HEK293T (cell line): ENCODE results near the gene HS6ST2.

ENCODE experiments used
- CTCF ChIA-PET: fragments of 350-600 bp; formaldehyde crosslinking; extraction: SDS; loops from one replicate; lab custom pipeline; 2021; ENCODE audit warnings: antibody characterized with exemption, inconsistent platforms; lab: Yijun Ruan, JAX
- POLR2A ChIA-PET: fragments of 350-600 bp; formaldehyde crosslinking; extraction: SDS; loops from one replicate; lab custom pipeline; 2020; ENCODE audit warnings: antibody characterized with exemption, inconsistent platforms; lab: Yijun Ruan, JAX
- DNase-seq: peaks from one replicate; pipeline ENCODE4 v3.0.0; 2012; ENCODE audit warnings: mixed read lengths; ENCODE audit errors: extremely low spot score
- ARNT ChIP-seq: fragments of 450-650 bp; IDR thresholded peaks from 2 replicates; pipeline ENCODE4 v1.6.1; 2017; ENCODE audit warnings: mild to moderate bottlenecking
- BHLHE40 ChIP-seq: fragments of 450-650 bp; IDR thresholded peaks from 2 replicates; pipeline ENCODE4 v1.6.1; 2016; ENCODE audit warnings: mild to moderate bottlenecking, moderate library complexity, borderline replicate concordance
- CTBP1 ChIP-seq: fragments of 450-650 bp; IDR thresholded peaks from 2 replicates; pipeline ENCODE4 v1.6.1; 2016; ENCODE audit warnings: borderline replicate concordance
- ELF4 ChIP-seq: fragments of 450-650 bp; IDR thresholded peaks from 2 replicates; pipeline ENCODE4 v1.6.1; 2017; ENCODE audit warnings: antibody characterized with exemption
- FOXA1 ChIP-seq: fragments of 450-650 bp; IDR thresholded peaks from 2 replicates; pipeline ENCODE4 v1.6.1; 2016; ENCODE audit warnings: mild to moderate bottlenecking
- FOXK2 ChIP-seq: fragments of 450-650 bp; IDR thresholded peaks from 2 replicates; pipeline ENCODE4 v1.6.1; 2016; ENCODE audit warnings: mild to moderate bottlenecking
- FOXM1 ChIP-seq: fragments of 450-650 bp; IDR thresholded peaks from 2 replicates; pipeline ENCODE4 v1.6.1; 2017; ENCODE audit warnings: mild to moderate bottlenecking, borderline replicate concordance
- HDGF ChIP-seq: fragments of 450-650 bp; IDR thresholded peaks from 2 replicates; pipeline ENCODE4 v1.6.1; 2017; ENCODE audit warnings: antibody characterized with exemption, borderline replicate concordance
- L3MBTL2 ChIP-seq: fragments of 450-650 bp; conservative IDR thresholded peaks from 2 replicates; pipeline ENCODE4 v1.6.1; 2016; ENCODE audit warnings: mild to moderate bottlenecking
- LEF1 ChIP-seq: fragments of 450-650 bp; IDR thresholded peaks from 2 replicates; pipeline ENCODE4 v1.6.1; 2017; ENCODE audit warnings: mild to moderate bottlenecking, borderline replicate concordance
- NFRKB ChIP-seq: fragments of 450-650 bp; IDR thresholded peaks from 2 replicates; pipeline ENCODE4 v1.6.1; 2016; ENCODE audit warnings: mild to moderate bottlenecking, moderate library complexity
- PKNOX1 ChIP-seq: fragments of 450-650 bp; IDR thresholded peaks from 2 replicates; pipeline ENCODE4 v1.6.1; 2016
- SP1 ChIP-seq: fragments of 450-650 bp; IDR thresholded peaks from 2 replicates; pipeline ENCODE4 v1.6.1; 2017
- SUZ12 ChIP-seq: fragments of 450-650 bp; IDR thresholded peaks from 2 replicates; pipeline ENCODE4 v1.6.1; 2016; ENCODE audit warnings: mild to moderate bottlenecking
- TARDBP ChIP-seq: fragments of 450-650 bp; IDR thresholded peaks from 2 replicates; pipeline ENCODE4 v1.6.1; 2016
- ZNF384 ChIP-seq: fragments of 450-650 bp; IDR thresholded peaks from 2 replicates; pipeline ENCODE4 v1.6.1; 2016

HS6ST2 gene

DNA sequence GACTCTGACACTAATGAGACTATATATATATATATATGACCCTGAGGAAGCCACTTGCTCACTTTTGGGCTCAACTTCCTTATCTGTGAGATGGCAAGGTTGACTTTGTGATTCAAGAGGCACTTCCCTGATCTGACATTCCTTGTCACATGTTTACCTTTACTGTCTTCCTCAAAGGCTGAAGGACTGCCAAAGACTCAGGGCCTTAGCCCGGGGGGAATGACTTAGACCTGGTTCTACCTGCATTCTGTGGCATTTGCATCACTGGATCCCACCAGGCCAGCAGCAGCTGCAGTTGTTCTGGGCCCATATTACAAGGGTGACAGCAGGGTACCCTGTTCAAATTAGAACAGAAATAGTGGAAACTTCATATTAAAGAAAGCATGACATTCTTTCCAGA is 3.1 kb upstream of the HS6ST2 start:
- TF ChIP-seq FOXA1 (no peak), L3MBTL2 (no peak), ELF4 (no peak), HDGF (no peak), ZNF384 (no peak), TARDBP (no peak), ARNT (no peak), FOXK2 (no peak), SP1 (no peak), FOXM1 (no peak), NFRKB (no peak), LEF1 (no peak), SUZ12 (no peak), CTBP1 (no peak), PKNOX1 (no peak), BHLHE40 (no peak)
- POLR2A ChIA-PET, result no interaction called here
- CTCF ChIA-PET, result no interaction called here

DNA sequence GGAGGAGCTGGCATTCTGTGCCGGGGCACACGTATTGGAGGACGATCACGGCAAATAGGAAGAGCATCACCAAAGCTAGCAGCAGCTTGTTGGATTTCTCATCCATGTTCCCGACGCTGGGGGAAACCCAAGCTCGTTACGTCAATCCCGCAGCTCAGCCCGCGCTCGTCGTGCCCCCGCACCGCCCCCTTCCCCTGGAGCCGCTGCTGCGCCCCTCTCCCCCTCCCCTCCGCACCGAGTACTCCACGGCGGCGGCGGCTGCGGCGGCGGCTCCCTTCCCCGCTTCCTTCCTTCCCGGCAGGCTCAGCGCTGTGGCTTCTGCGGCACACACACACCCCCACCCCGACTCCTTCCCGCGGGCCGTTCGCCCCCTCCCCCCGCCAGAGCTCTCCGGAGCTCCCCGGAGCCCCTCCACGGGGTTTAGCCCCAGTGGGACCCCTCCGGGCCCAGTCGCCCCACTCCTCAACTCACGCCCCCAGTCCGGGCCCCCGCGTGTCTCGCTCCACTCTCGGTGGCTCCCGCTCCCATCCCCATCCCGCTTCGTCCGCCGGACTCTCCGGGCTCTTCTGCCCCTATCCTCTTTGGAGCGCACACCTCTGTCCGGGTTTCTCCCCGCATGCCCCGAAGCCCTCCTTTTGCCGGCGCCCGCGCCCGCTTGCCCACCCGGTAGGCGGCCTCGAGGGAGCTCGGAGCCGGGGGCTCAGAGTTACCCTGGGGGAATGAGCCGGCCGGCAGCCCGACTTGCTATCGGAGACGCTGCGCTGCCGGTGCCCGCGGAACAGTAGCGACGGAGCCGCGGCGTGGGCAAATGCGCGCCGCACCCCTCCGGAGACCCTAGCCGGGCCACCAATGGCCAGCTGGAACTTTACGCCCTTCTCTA is 978 bp downstream of the HS6ST2 start:
- TF ChIP-seq SP1, result no peak
- no peak for TF ChIP-seq TARDBP
- no peak for TF ChIP-seq ZNF384
- TF ChIP-seq ELF4, result no peak
- TF ChIP-seq FOXK2, result no peak
- TF ChIP-seq FOXA1, result no peak
- no peak for TF ChIP-seq CTBP1
- ChIA-PET CTCF (interaction anchor here (1.5 to 1.7 kb wide), 2 partner anchors 9 to 205 kb away, joined by 3 to 9 read pairs; no protein-coding TSS in a partner anchor), POLR2A (interaction anchor here (0.9 to 1.6 kb wide), 4 partner anchors 9 to 80 kb away, joined by 3 to 5 read pairs (median 4); no protein-coding TSS in a partner anchor)
- peak; percentile 62 for DNase-seq

More for the DNA sequence above, 3.1 kb upstream of the HS6ST2 start:
- no peak for DNase-seq

DNA sequence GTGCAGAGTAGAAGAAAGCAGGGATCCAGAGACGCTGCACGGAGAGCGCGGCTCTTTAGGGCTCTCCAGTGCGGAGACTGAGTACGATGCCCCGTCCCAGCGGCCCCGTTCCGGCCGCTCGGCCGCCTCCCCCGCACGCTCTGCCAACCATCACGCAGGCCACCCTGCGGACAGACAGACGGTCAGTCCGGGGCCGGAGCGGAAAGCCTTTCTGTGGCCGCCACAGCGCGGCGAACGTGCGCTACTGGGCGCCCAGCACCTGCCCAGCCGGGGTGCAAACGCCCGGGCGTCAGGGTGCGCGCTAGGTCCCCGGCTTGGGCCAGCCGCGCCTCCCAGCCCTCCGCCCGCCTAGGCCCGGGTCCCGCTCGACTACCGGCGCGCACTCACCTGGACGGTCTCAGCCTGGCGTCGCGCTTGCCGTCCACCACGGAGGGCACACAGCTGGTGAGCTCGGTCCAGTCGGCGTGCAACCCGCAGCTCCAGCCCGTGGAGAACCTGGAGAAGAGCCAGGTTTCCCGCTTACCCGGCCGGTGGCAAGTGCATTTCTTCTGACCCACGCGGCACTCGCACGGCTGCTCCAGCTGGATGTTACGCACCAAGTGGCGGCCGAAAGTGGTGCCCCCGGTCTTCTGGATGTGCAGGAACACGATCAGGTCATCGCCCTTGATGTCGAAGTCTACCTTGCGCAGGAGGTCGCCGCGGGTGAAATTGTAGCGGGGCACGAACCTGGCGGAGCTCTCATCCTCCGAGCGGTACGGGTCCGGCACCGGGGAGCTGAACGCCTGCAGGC is 1.8 kb downstream of the HS6ST2 start:
- CTCF ChIA-PET, result interaction anchor here (1.5 to 1.7 kb wide), 2 partner anchors 8 to 204 kb away, joined by 3 to 9 read pairs; no protein-coding TSS in a partner anchor
- DNase-seq, result no peak
- no peak for TF ChIP-seq NFRKB
- TF ChIP-seq CTBP1, result no peak
- no peak for TF ChIP-seq BHLHE40
- TF ChIP-seq L3MBTL2, result no peak
- TF ChIP-seq ELF4, result no peak
- no peak for TF ChIP-seq SP1
- no peak for TF ChIP-seq PKNOX1
- no peak for TF ChIP-seq TARDBP
- no peak for TF ChIP-seq FOXK2
- TF ChIP-seq HDGF, result no peak
- TF ChIP-seq FOXA1, result no peak
- no peak for TF ChIP-seq LEF1
- no peak for TF ChIP-seq ZNF384
- TF ChIP-seq ARNT, result no peak
- no peak for TF ChIP-seq FOXM1
- no peak for TF ChIP-seq SUZ12
- POLR2A ChIA-PET, result interaction anchor here (0.9 to 1.5 kb wide), 3 partner anchors 10 to 79 kb away, joined by 3 to 5 read pairs (median 4); no protein-coding TSS in a partner anchor

- ChIA-PET CTCF (interaction anchor here (1.5 kb wide), 1 partner anchor 203 kb away, joined by 3 read pairs; no protein-coding TSS in a partner anchor), POLR2A (no interaction called here)
- TF ChIP-seq HDGF, result no peak
- no peak for TF ChIP-seq TARDBP
- no peak for TF ChIP-seq SUZ12
- TF ChIP-seq FOXA1, result no peak
- TF ChIP-seq CTBP1, result no peak
- no peak for TF ChIP-seq ELF4
- TF ChIP-seq ARNT, result no peak
- TF ChIP-seq L3MBTL2, result no peak
- TF ChIP-seq FOXK2, result no peak
- DNase-seq, result no peak
Measured at GRCh38 chrX:132955690-132956089, 2.7 kb downstream of the HS6ST2 start.

DNA sequence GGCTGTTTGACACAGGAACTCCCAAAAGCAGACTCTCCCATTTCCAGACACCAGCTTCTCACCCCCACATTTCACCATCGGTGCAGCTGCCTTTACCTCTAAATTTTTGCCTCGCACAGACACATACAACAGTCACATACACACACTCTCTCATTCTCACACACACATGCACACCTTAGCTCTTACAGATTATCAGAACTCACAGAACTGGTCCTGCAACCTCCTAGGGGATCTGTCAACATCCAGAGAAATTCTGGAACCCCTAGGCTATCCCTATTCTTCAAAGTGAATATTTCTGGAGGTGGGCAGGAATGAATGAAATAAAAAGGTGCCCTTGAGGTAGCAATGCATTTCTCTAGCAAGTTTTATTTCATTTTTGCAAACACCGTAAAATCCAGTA is 4.1 kb downstream of the HS6ST2 start:
- no peak for DNase-seq
- no peak for TF ChIP-seq SP1
- TF ChIP-seq SUZ12, result no peak
- TF ChIP-seq FOXK2, result no peak
- TF ChIP-seq ELF4, result no peak
- no peak for TF ChIP-seq FOXA1
- no peak for TF ChIP-seq HDGF
- no peak for TF ChIP-seq L3MBTL2
- no peak for TF ChIP-seq TARDBP
- no peak for TF ChIP-seq CTBP1
- no peak for TF ChIP-seq NFRKB
- TF ChIP-seq ZNF384, result no peak
- no peak for TF ChIP-seq BHLHE40
- TF ChIP-seq LEF1, result no peak
- no peak for TF ChIP-seq ARNT
- TF ChIP-seq FOXM1, result no peak
- no peak for TF ChIP-seq PKNOX1
- POLR2A ChIA-PET, result no interaction called here
- CTCF ChIA-PET, result no interaction called here
